DND-41 (cell line): ENCODE results near the gene REEP1.

Experiments
- ATAC-seq: fragments of 200-7000 bp; cut with Tn5 transposase; 3 replicates; pipeline ENCODE4 v1.9.1; 2021; ENCODE audit warnings: low read depth; ENCODE audit not compliant: insufficient read depth
- DNase-seq: peaks from one replicate; pipeline ENCODE4 v3.0.0-alpha.2; 2020
- H2AFZ ChIP-seq: 2 replicates; pipeline ENCODE4 v1.6.0; 2012; ENCODE audit warnings: low read depth, low read length
- H3K27ac ChIP-seq: 2 replicates; pipeline ENCODE4 v1.5.1; 2012; ENCODE audit warnings: low read length, inconsistent platforms
- H3K27me3 ChIP-seq: fragments of 200-600 bp; sonication (generic); 2 replicates; pipeline ENCODE4 v1.6.0; 2012; ENCODE audit warnings: low read length, mild to moderate bottlenecking, inconsistent platforms; ENCODE audit not compliant: insufficient read depth, poor library complexity
- H3K36me3 ChIP-seq: 2 replicates; pipeline ENCODE4 v1.5.1; 2012; ENCODE audit warnings: low read length, inconsistent platforms; ENCODE audit not compliant: insufficient read depth
- H3K4me1 ChIP-seq: 2 replicates; pipeline ENCODE4 v1.5.1; 2012; ENCODE audit warnings: mild to moderate bottlenecking, low read length; ENCODE audit not compliant: insufficient read depth
- H3K4me2 ChIP-seq: 2 replicates; pipeline ENCODE4 v1.6.0; 2012; ENCODE audit warnings: mild to moderate bottlenecking, moderate library complexity, low read length, inconsistent platforms; ENCODE audit not compliant: insufficient read depth
- H3K4me3 ChIP-seq, 2 experiments: fragments of 200-600 bp in 1 of 2; shearing (Covaris generic) in 1 of 2; 2 replicates each; pipeline ENCODE4 v1.5.1; 2012 to 2016; ENCODE audit warnings: inconsistent platforms in 2 of 2, low read length in 2 of 2, mild to moderate bottlenecking in 2 of 2, low read depth in 1 of 2, moderate library complexity in 1 of 2
- H3K79me2 ChIP-seq: 2 replicates; pipeline ENCODE4 v1.6.0; 2012; ENCODE audit warnings: low read length, inconsistent platforms; ENCODE audit not compliant: insufficient read depth
- H3K9ac ChIP-seq: 2 replicates; pipeline ENCODE4 v1.6.0; 2012; ENCODE audit warnings: low read depth, mild to moderate bottlenecking, inconsistent platforms, low read length, moderate library complexity
- H3K9me3 ChIP-seq: 2 replicates; pipeline ENCODE4 v1.5.1; 2012; ENCODE audit warnings: low read length, moderate library complexity, mild to moderate bottlenecking, inconsistent platforms; ENCODE audit not compliant: insufficient read depth, severe bottlenecking
- H4K20me1 ChIP-seq: 2 replicates; pipeline ENCODE4 v1.6.0; 2012; ENCODE audit warnings: low read length; ENCODE audit not compliant: insufficient read depth
- EZH2 ChIP-seq: IDR thresholded peaks from 3 replicates; pipeline ENCODE4 v1.6.1; 2012; ENCODE audit warnings: borderline replicate concordance, low read depth, mild to moderate bottlenecking, moderate library complexity, low read length, inconsistent platforms; ENCODE audit not compliant: severe bottlenecking
- TF ChIP-seq, protein P1 (sequence below): IDR thresholded peaks from 2 replicates; pipeline ENCODE4 v1.5.1; 2012; ENCODE audit warnings: borderline replicate concordance, low read length, moderate library complexity, mild to moderate bottlenecking; ENCODE audit not compliant: poor library complexity, severe bottlenecking; ENCODE audit errors: extremely low read depth

The REEP1 gene

DNA sequence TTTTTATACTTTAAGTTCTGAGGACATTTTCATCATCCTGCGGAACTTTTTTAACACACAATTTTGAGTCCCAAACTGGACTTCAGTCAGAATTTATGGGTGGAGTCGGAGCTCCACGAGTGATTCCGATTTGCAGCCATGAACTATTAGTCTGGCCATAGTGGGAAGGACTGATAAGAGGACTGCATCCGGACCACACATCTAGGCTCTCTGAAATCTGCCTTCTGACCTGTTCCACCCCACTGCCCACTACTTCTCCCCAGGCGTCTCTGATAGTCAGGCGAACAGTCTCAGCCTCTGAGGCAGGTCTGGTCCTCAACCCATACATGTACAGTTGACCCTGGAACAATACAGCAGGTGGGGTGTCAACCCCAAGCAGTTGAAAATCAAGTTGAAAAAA is 133.0 kb downstream of the REEP1 start:
- H3K4me1 ChIP-seq: peaks cover 17% of the 10 kb centered on the region
- no peak overlapping the region for H3K4me2 ChIP-seq
- TF ChIP-seq EZH2: no peak
- TF ChIP-seq, protein P1, sequence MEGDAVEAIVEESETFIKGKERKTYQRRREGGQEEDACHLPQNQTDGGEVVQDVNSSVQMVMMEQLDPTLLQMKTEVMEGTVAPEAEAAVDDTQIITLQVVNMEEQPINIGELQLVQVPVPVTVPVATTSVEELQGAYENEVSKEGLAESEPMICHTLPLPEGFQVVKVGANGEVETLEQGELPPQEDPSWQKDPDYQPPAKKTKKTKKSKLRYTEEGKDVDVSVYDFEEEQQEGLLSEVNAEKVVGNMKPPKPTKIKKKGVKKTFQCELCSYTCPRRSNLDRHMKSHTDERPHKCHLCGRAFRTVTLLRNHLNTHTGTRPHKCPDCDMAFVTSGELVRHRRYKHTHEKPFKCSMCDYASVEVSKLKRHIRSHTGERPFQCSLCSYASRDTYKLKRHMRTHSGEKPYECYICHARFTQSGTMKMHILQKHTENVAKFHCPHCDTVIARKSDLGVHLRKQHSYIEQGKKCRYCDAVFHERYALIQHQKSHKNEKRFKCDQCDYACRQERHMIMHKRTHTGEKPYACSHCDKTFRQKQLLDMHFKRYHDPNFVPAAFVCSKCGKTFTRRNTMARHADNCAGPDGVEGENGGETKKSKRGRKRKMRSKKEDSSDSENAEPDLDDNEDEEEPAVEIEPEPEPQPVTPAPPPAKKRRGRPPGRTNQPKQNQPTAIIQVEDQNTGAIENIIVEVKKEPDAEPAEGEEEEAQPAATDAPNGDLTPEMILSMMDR: no peak
- H3K9me3 ChIP-seq: no peaks in the 10 kb centered on the region
- DNase-seq: no peak
- H3K9ac ChIP-seq: no peak overlapping the region
- H3K4me3 ChIP-seq: no peak overlapping the region
- ATAC-seq: no peak
- peaks cover 51% of the 10 kb centered on the region for H3K79me2 ChIP-seq
- no peaks in the 10 kb centered on the region for H3K27me3 ChIP-seq
- no peaks in the 10 kb centered on the region for H4K20me1 ChIP-seq
- H3K27ac ChIP-seq: no peak overlapping the region
- no peak overlapping the region for H2AFZ ChIP-seq
- H3K36me3 ChIP-seq: peaks cover 36% of the 10 kb centered on the region

DNA sequence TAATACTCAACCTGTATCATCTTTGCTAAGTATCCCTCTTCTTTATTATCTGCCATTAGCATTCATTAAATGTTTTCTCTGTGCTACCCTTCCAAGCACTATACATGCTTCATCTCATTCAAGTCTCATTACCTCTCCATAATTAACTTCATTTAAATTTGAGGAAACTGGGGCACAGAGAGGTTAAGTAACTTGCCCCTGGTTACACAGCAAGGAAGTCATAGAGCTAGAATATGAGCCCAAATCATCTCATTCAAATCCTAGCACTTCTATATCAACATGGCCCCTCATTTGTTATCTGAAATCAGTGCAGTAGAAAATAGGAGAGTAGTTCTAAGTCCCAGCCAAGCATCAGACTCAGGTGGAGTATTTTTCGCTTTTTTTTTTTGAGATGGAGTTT is 133.8 kb downstream of the REEP1 start:
- H3K79me2 ChIP-seq: peaks cover 53% of the 10 kb centered on the region
- H4K20me1 ChIP-seq: no peaks in the 10 kb centered on the region
- no peak overlapping the region for H3K4me2 ChIP-seq
- H3K27me3 ChIP-seq: no peaks in the 10 kb centered on the region
- ATAC-seq (no peak), DNase-seq (no peak)
- no peak overlapping the region for H2AFZ ChIP-seq
- no peaks in the 10 kb centered on the region for H3K9me3 ChIP-seq
- H3K4me3 ChIP-seq: no peak overlapping the region
- H3K9ac ChIP-seq: no peak overlapping the region
- no peak overlapping the region for H3K27ac ChIP-seq
- H3K36me3 ChIP-seq: peaks cover 29% of the 10 kb centered on the region
- H3K4me1 ChIP-seq: peaks cover 21% of the 10 kb centered on the region
- TF ChIP-seq, protein P1: no peak
- no peak for TF ChIP-seq EZH2

DNA sequence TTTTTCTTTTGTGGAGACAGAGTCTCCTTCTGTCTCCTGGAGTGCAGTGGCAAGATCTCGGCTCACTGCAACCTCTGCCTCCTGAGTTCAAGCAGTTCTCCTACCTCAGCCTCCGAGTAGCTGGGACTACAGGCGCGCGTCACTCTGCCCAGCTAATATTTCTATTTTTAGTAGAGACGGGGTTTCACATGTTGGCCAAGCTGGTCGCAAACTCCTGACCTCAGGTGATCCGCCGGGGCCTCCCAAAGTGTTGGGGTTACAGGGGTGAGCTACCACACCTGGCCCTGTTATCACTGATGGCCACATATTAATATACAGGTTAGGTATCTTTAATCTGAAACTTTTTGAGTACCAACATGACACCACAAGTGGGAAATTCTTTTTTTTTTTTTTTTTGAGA is 134.7 kb downstream of the REEP1 start:
- no peak overlapping the region for H3K4me2 ChIP-seq
- H4K20me1 ChIP-seq: no peaks in the 10 kb centered on the region
- no peak overlapping the region for H3K9ac ChIP-seq
- no peak overlapping the region for H3K4me3 ChIP-seq
- H3K27me3 ChIP-seq: no peaks in the 10 kb centered on the region
- peaks cover 26% of the 10 kb centered on the region for H3K4me1 ChIP-seq
- no peak overlapping the region for H2AFZ ChIP-seq
- H3K79me2 ChIP-seq: peaks cover 53% of the 10 kb centered on the region
- ATAC-seq (no peak), DNase-seq (no peak)
- no peak for TF ChIP-seq EZH2
- TF ChIP-seq, protein P1: no peak
- H3K9me3 ChIP-seq: no peaks in the 10 kb centered on the region
- H3K36me3 ChIP-seq: peaks cover 20% of the 10 kb centered on the region
- no peak overlapping the region for H3K27ac ChIP-seq

DNA sequence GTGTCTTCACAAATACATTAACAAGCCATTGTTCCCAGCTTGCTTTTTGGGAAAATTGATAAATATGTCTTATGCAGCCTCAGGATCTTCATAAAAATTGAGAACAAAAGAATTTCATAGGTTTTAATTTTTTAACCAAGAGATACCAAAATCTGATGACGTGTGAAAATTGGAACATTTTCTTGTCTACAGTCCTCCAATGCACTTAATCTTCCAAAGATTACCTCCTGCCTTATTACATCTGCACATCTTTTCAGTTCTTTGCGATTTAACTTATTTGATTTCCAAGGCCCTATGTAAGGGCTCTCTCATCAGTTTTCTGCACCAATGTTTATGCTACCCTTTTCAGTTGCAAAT is 135.1 kb downstream of the REEP1 start:
- TF ChIP-seq EZH2: no peak
- TF ChIP-seq, protein P1: no peak
- no peak for ATAC-seq
- Histone ChIP-seq H4K20me1 (no peaks in the 10 kb centered on the region), H3K4me3 (no peak overlapping the region), H3K27ac (no peak overlapping the region), H3K9ac (no peak overlapping the region), H2AFZ (no peak overlapping the region), H3K9me3 (no peaks in the 10 kb centered on the region), H3K79me2 (peaks cover 53% of the 10 kb centered on the region), H3K27me3 (no peaks in the 10 kb centered on the region), H3K4me2 (no peak overlapping the region), H3K36me3 (peaks cover 16% of the 10 kb centered on the region), H3K4me1 (peaks cover 26% of the 10 kb centered on the region)
- DNase-seq: no peak
